Skin of body (tissue), 2 donors: ENCODE results near the gene AFF1. TPM values are rescaled to one million over a fixed set of nuclear protein-coding genes. Genes with fewer than 3 reads are reported as not detected.

Source experiments
- DNase-seq: peaks from one replicate; lab custom pipeline; 2025; lab: John Stamatoyannopoulos, UW
- total RNA-seq: library from RNA; depleted of rRNA; stranded (reverse); fragments of >200 nt; gene quantifications from one replicate; pipeline ENCODE4 v1.2.3, GENCODE V29; 2014

The AFF1 gene
- total RNA-seq, 1 donor from 2014 or later: 25.4 TPM

GRCh38 chr4:86921608-86922252 is 13.1 kb upstream of the AFF1 start:
- no peak for DNase-seq

- no peak for DNase-seq
Observed at GRCh38 chr4:86924811-86925210, 10.0 kb upstream of the AFF1 start.

GRCh38 chr4:86926435-86927086 is 8.2 kb upstream of the AFF1 start:
- DNase-seq: no peak

- no peak for DNase-seq
Observed at GRCh38 chr4:86927843-86928395, 6.9 kb upstream of the AFF1 start.

GRCh38 chr4:86928400-86929255 is 6.2 kb upstream of the AFF1 start:
- DNase-seq: no peak

GRCh38 chr4:86934147-86934770 is 552 bp upstream of the AFF1 start:
- peak; percentile 33 for DNase-seq

- DNase-seq: no peak
Observed at GRCh38 chr4:86935566-86935852, 698 bp downstream of the AFF1 start.

- no peak for DNase-seq
Observed at GRCh38 chr4:86935853-86936733, 1.3 kb downstream of the AFF1 start.

GRCh38 chr4:86938771-86939520 is 4.1 kb downstream of the AFF1 start:
- DNase-seq: peak; percentile 10

- no peak for DNase-seq
Observed at GRCh38 chr4:86939729-86940575, 5.1 kb downstream of the AFF1 start.

GRCh38 chr4:86940920-86941460 is 6.2 kb downstream of the AFF1 start:
- no peak for DNase-seq

GRCh38 chr4:86942185-86942666 is 7.4 kb downstream of the AFF1 start:
- DNase-seq: no peak

- DNase-seq: no peak
Observed at GRCh38 chr4:86944964-86945781, 10.4 kb downstream of the AFF1 start.

GRCh38 chr4:86946868-86947500 is 12.2 kb downstream of the AFF1 start:
- no peak for DNase-seq

GRCh38 chr4:86947501-86948120 is 12.8 kb downstream of the AFF1 start:
- no peak for DNase-seq

- DNase-seq: no peak
Observed at GRCh38 chr4:86948276-86948675, 13.5 kb downstream of the AFF1 start.
